Ovary (tissue), 3 donors: ENCODE results near the gene ATP13A5.

ENCODE experiments used
- CTCF ChIP-seq, 3 donors: fragments of 450-650 bp in 2 of 3; fragments of 200-600 bp in 1 of 3; IDR thresholded peaks; one replicate each; pipeline versions ENCODE4 v1.5.1 to v1.8.0; 2016 to 2022; ENCODE audit warnings: antibody characterized with exemption in 3 of 3, mild to moderate bottlenecking in 1 of 3
- EP300 ChIP-seq: sonication (generic); formaldehyde crosslinking; IDR thresholded peaks from one replicate; pipeline ENCODE4 v1.6.1; 2017; ENCODE audit warnings: antibody characterized with exemption
- donor health status: DM: no; HTN: no; CAD: no.

GRCh38 chr3:193314161-193314560 lies 64.4 kb downstream of the ATP13A5 start:
- TF ChIP-seq CTCF (IDR thresholded peaks at IDR 0.05) (no peak), EP300 (no peak)
